ENCODE measurements around the gene SYCP2.

The SYCP2 gene

GRCh38 chr20:59835057-59835447, 98.4 kb downstream of the SYCP2 start:
- no peak for DNase-seq

GRCh38 chr20:59832406-59833363, 100.8 kb downstream of the SYCP2 start:
- no peak for DNase-seq

GRCh38 chr20:59831916-59832270, 101.5 kb downstream of the SYCP2 start:
- no peak for DNase-seq

GRCh38 chr20:59831024-59831915, 102.2 kb downstream of the SYCP2 start:
- no peak for DNase-seq

- DNase-seq = no peak
Measured at GRCh38 chr20:59830665-59831023, 102.8 kb downstream of the SYCP2 start.

- no peak for DNase-seq
Measured at GRCh38 chr20:59829786-59830664, 103.4 kb downstream of the SYCP2 start.

GRCh38 chr20:59829054-59829785, 104.2 kb downstream of the SYCP2 start:
- no peak for DNase-seq

- no peak for DNase-seq
Measured at GRCh38 chr20:59828125-59829053, 105.0 kb downstream of the SYCP2 start.

- no peak for DNase-seq
Measured at GRCh38 chr20:59827138-59828056, 106.0 kb downstream of the SYCP2 start.

GRCh38 chr20:59825944-59826759, 107.3 kb downstream of the SYCP2 start:
- no peak for DNase-seq

- DNase-seq = no peak
Measured at GRCh38 chr20:59825563-59825920, 107.9 kb downstream of the SYCP2 start.

GRCh38 chr20:59824711-59825562, 108.5 kb downstream of the SYCP2 start:
- no peak for DNase-seq

- no peak for DNase-seq
Measured at GRCh38 chr20:59823491-59824259, 109.8 kb downstream of the SYCP2 start.

GRCh38 chr20:59823030-59823423, 110.4 kb downstream of the SYCP2 start:
- no peak for DNase-seq

- no peak for DNase-seq
Measured at GRCh38 chr20:59822291-59823029, 111.0 kb downstream of the SYCP2 start.

GRCh38 chr20:59821788-59822187, 111.6 kb downstream of the SYCP2 start:
- DNase-seq = no peak

Measured in activated T-cell treated with anti-CD3 and anti-CD28 coated beads for 4 hours (primary cell).